GM21381 (cell line): ENCODE measurements around the gene SCFD2.
"Not testable (repeated sequence)": the region's sequence is repeated elsewhere in the genome, so short reads cannot be mapped to it uniquely, and the experiment has no call there.

Source experiments
- ATAC-seq: cut with Tn5 transposase; IDR thresholded peaks from one replicate; pipeline ENCODE4 v1.9.1; 2021; ENCODE audit warnings: mild to moderate bottlenecking, moderate library complexity; ENCODE audit not compliant: unreplicated experiment

The SCFD2 gene

DNA sequence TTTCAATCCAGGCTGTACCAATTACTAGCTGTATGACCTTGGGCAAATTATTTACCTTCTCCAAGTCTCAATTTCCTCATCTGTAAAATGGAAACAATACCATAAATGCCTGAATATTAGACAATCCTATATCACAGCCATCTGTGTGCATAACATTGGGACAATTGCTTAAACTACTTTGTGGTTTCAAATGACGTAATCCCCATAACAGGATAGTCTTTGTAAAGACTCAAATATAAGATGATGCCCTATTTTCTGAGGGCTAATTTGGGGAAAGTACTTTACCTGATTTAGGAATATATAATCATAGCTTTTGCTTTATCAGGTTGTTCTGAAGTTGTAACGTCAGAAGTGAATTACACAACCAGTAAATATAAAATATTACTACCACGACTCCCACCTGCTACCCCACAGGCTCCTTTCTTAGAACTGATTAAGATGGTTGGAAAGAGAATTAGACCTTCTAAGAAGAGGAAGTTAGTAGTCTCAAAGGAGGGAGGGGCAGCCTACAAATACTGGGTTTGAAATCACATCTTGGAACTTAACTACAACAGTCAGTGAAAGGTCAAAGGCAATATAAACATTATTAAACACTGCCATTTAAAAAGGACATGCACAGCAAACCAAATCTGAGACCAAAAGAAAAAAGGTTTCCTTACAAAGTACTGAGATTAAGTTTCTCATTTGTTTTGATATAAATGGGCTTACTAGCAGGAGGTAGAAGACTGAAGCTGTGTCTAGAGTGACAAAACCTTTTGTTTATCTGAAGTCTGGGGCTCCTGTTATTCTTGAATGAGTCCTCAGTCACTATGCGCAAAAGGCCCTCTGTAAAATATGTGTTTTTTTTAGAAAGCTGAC is 215.0 kb downstream of the SCFD2 start:
- no peak for ATAC-seq

GRCh38 chr4:53147711-53148110 is 218.2 kb downstream of the SCFD2 start:
- ATAC-seq: no peak

GRCh38 chr4:53147197-53147596 is 218.7 kb downstream of the SCFD2 start:
- ATAC-seq: no peak

DNA sequence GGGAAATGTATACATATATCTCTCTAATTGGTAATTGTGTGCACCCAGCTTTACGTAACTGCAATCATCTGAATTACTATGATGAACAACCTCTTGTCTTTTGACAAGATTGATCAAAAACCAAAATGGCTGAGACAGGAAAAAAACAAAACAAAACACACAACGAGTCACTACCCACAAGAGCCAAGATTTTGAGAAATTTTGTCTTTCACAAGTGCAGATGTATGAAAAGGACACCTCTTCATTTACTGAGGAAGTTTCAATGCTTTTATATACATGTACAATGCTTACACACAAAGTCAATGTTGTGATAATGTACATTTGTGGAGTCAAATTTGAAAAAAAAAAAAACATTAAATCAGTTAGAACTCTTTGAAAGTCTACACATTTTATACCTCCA is 224.6 kb downstream of the SCFD2 start:
- no peak for ATAC-seq

GRCh38 chr4:53139256-53139655 is 226.6 kb downstream of the SCFD2 start:
- ATAC-seq: not testable (repeated sequence)

GRCh38 chr4:53137468-53137867 is 228.4 kb downstream of the SCFD2 start:
- ATAC-seq: no peak

- no peak for ATAC-seq
These were observed 228.9 kb downstream of the SCFD2 start for GRCh38 chr4:53136954-53137353.

- no peak for ATAC-seq
These were observed 233.5 kb downstream of the SCFD2 start for GRCh38 chr4:53132132-53132891.

DNA sequence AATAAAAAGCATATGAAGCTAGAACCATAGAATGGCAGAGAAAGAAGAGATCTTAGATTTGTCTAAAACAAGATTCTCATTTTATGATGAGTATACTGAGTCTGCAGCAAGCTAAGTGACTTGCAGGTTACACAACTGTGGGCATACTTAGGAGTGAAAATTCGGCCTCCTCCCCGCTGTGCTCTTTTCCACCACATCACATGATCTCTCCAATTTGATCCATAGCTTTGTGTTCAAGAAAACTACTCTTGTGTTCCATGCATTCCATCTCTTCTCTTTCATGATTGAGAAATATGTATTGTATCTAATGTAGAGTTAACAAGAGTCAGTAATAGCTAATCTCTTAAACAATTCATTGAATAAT is 234.3 kb downstream of the SCFD2 start:
- ATAC-seq: no peak

- ATAC-seq: no peak
These were observed 234.8 kb downstream of the SCFD2 start for GRCh38 chr4:53130896-53131561.

GRCh38 chr4:53128706-53129357 is 237.0 kb downstream of the SCFD2 start:
- ATAC-seq: no peak

GRCh38 chr4:53128231-53128630 is 237.6 kb downstream of the SCFD2 start:
- ATAC-seq: no peak

- ATAC-seq: no peak
These were observed 238.5 kb downstream of the SCFD2 start for GRCh38 chr4:53127365-53127764.

GRCh38 chr4:53126099-53126498 is 239.8 kb downstream of the SCFD2 start:
- ATAC-seq: no peak

- ATAC-seq: no peak
These were observed 242.0 kb downstream of the SCFD2 start for GRCh38 chr4:53123819-53124218.

- ATAC-seq: no peak
These were observed 242.7 kb downstream of the SCFD2 start for GRCh38 chr4:53123171-53123570.

GRCh38 chr4:53122280-53123116 is 243.4 kb downstream of the SCFD2 start:
- no peak for ATAC-seq

DNA sequence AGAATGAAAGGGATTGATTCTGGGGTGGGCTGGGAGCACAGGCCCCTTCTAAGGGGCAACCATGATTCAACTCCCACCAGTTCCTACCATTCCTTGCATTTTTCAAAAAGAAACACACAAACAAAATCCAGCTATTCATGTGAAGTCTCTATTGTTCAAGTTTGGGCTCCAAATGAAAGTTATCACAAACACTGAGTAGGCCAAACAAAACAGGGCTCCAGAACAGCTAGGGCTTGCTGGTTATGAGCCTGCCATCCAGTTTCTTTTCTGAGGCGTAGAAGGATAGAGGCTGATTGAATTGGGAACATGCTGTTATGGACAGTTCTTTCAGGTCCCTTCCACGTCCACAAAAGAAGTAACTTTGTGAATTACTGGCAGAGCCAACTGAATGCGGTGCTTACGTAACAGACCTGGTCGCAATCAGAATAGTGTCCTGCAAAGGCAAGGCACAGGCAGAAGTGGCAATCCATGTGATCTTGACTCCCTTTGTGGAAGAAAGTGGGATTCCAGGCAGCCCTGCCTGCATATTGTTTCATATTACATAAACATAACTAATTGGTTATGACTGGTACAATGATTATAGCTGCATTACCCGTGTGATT is 244.5 kb downstream of the SCFD2 start:
- no peak for ATAC-seq

DNA sequence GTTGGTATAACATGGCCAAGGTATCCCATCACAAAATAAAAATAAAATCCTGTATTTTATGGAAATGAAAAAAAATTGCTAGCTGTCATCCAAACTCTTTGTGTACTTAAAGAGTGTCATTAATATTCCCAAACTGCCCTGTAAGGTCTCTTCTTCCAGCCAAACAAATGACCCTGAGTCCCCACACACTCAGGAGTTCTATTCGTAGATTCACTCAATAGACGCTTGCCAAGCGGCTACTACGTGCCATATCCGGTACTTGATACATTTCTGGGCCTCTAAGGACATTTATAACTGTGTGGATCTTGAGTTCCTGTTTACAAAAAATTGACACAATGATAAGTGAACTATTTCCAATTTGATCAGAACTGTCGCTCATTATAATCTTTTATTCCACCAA is 245.1 kb downstream of the SCFD2 start:
- no peak for ATAC-seq

GRCh38 chr4:53119680-53120079 is 246.2 kb downstream of the SCFD2 start:
- no peak for ATAC-seq
